ENCODE results near the gene ARHGAP9. TPM values are rescaled to one million over a fixed set of nuclear protein-coding genes. Genes with fewer than 3 reads are reported as not detected.

ARHGAP9 gene
- total and polyA plus RNA-seq, 2 of the 8 experiments (the other 6 are each of a cell fraction or from before 2014, with no cell fraction given), result 3.2 to 6.0 TPM

- H3K4ac ChIP-seq (replicated peaks; ENCODE audit: insufficient read length, low read depth, low read length), result no peak overlapping the region
- no peak overlapping the region for H3K18ac ChIP-seq (ENCODE audit: extremely low read depth, low read length)
- peaks cover 52 to 84% (median 68%) of the 10 kb centered on the region in 4 experiments for H3K36me3 ChIP-seq (ENCODE audit: control insufficient read depth in 2 of 4, insufficient read depth in 4 of 4, low read length in 3 of 4)
- H2AK5ac ChIP-seq (ENCODE audit: low read depth, low read length), result no peak overlapping the region
- H3K56ac ChIP-seq (replicated peaks; ENCODE audit: insufficient read length, low read depth, low read length), result no peak overlapping the region
- no peak overlapping the region for H2BK12ac ChIP-seq (ENCODE audit: low read depth, low read length)
- FAIRE-seq (no peak), DNase-seq (ENCODE audit: low read depth in 1 of 2, low spot score in 2 of 2) (no peak)
- H2BK120ac ChIP-seq (replicated peaks; ENCODE audit: low read depth, low read length), result no peak overlapping the region
- H3K27ac ChIP-seq (ENCODE audit: low read depth, low read length), result no peak overlapping the region
- no peaks in the 10 kb centered on the region for H3K27me3 ChIP-seq (replicated peaks in 1 of 4; ENCODE audit: control insufficient read depth in 3 of 4, extremely low read depth in 1 of 4, insufficient read depth in 3 of 4, low read length in 3 of 4)
- peaks cover 0 to 20% of the 10 kb centered on the region in 2 experiments; a peak in 2 of 4 replicates for H3K79me2 ChIP-seq (ENCODE audit: control insufficient read depth in 1 of 2, insufficient read depth in 2 of 2, low read length in 2 of 2)
- H3K23ac ChIP-seq (ENCODE audit: insufficient read length), result no peak overlapping the region
- WGBS, 2 experiments (ENCODE audit: extremely low coverage in 1 of 2, insufficient coverage in 1 of 2, insufficient read length in 1 of 2, insufficient replicate concordance in 2 of 2, low coverage in 1 of 2, low lambda C conversion rate in 2 of 2, missing lambda C conversion rate in 1 of 2), result 91% methylated on average over 3 of the region's 3 CpGs; no CpG with 5 or more reads in 1 of the 2 experiments
- no peak overlapping the region for H4K8ac ChIP-seq (ENCODE audit: extremely low read depth, insufficient read depth, low read length)
- no peak overlapping the region for H3K14ac ChIP-seq (ENCODE audit: insufficient read length)
- H2BK15ac ChIP-seq (ENCODE audit: low read length), result no peak overlapping the region
- H3K4me1 ChIP-seq (replicated peaks in 1 of 4; ENCODE audit: control insufficient read depth in 3 of 4, insufficient read depth in 4 of 4, low read length in 3 of 4), result peaks cover 0 to 6% (median 4%) of the 10 kb centered on the region in 4 experiments; a peak in 3 of 7 replicates
- H2BK20ac ChIP-seq (ENCODE audit: low read length), result no peak overlapping the region
- no peak overlapping the region for H4K91ac ChIP-seq (replicated peaks; ENCODE audit: insufficient read length, low read length)
- H4K5ac ChIP-seq (ENCODE audit: insufficient read length, low read depth, low read length), result no peak overlapping the region
- H2BK5ac ChIP-seq (ENCODE audit: low read depth, low read length), result no peak overlapping the region
- H3K23me2 ChIP-seq (ENCODE audit: low read depth, low read length), result peaks cover 8% of the 10 kb centered on the region
- H3K9ac ChIP-seq (replicated peaks in 1 of 4; ENCODE audit: extremely low read depth in 1 of 4, low read depth in 3 of 4, low read length in 3 of 4), result no peak overlapping the region
- ChIA-PET POLR2A (ENCODE audit: partially characterized antibody) (interaction anchor here (0.9 to 6.0 kb wide), 8 partner anchors 8 to 65 kb away, joined by 3 to 41 read pairs (median 4); partner anchors contain the start of gene MBD6), CTCF (ENCODE audit: partially characterized antibody) (interaction anchor here (0.6 to 1.2 kb wide), 4 partner anchors 12 to 251 kb away, joined by 3 to 4 read pairs (median 4); no protein-coding TSS in a partner anchor)
- no peaks in the 10 kb centered on the region for H3K9me3 ChIP-seq (ENCODE audit: insufficient read depth in 2 of 2, low read depth in 1 of 2, low read length in 1 of 2)
- H4K20me1 ChIP-seq (replicated peaks in 1 of 2; ENCODE audit: control insufficient read depth in 1 of 2, insufficient read depth in 2 of 2, low read length in 2 of 2), result peaks cover 7 to 18% of the 10 kb centered on the region in 2 experiments
- no peaks in the 10 kb centered on the region for H3K79me1 ChIP-seq (ENCODE audit: low read depth, low read length)
- no peak overlapping the region for H3K4me3 ChIP-seq (ENCODE audit: extremely low read depth in 1 of 4, insufficient read depth in 2 of 4, low read depth in 3 of 4, low read length in 4 of 4)
- no peak overlapping the region for H2AFZ ChIP-seq (ENCODE audit: low read length)
- no peak overlapping the region for H3K4me2 ChIP-seq (ENCODE audit: insufficient read depth in 1 of 2, low read depth in 2 of 2, low read length in 2 of 2)
- TF ChIP-seq TAF1 (IDR thresholded peaks at IDR 0.05; ENCODE audit: low read depth, low read length) (no peak), KDM1A (IDR thresholded peaks at IDR 0.05; ENCODE audit: borderline replicate concordance, low read length) (no peak), JUN (IDR thresholded peaks at IDR 0.05; ENCODE audit: low read depth, low read length) (no peak), SIRT6 (IDR thresholded peaks at IDR 0.05; ENCODE audit: low read length) (no peak), JUND (IDR thresholded peaks at IDR 0.05; ENCODE audit: low read length) (no peak), YY1 (IDR thresholded peaks at IDR 0.05; ENCODE audit: low read depth, low read length) (no peak), MAX (IDR thresholded peaks at IDR 0.05) (no peak), EGR1 (IDR thresholded peaks at IDR 0.05; ENCODE audit: borderline replicate concordance, low read depth, low read length) (no peak), RFX5 (IDR thresholded peaks at IDR 0.05; ENCODE audit: borderline replicate concordance, low read depth, low read length) (no peak), TBP (IDR thresholded peaks at IDR 0.05; ENCODE audit: low read depth, low read length) (no peak), CBX5 (IDR thresholded peaks at IDR 0.05; ENCODE audit: low read depth, low read length) (no peak), FOSL1 (IDR thresholded peaks at IDR 0.05; ENCODE audit: insufficient read depth, low read depth, low read length) (no peak), HDAC2 (IDR thresholded peaks at IDR 0.05; ENCODE audit: borderline replicate concordance in 1 of 2, low read depth in 2 of 2, low read length in 2 of 2) (no peak), NANOG (IDR thresholded peaks at IDR 0.05; ENCODE audit: insufficient read depth, low read depth, low read length, poor library complexity, severe bottlenecking) (no peak)
Observed at GRCh38 chr12:57515408-57515933, 35.8 kb upstream of the ARHGAP9 start.

Data from H1 (cell line).